DMS53 (cell line): Measurements from ENCODE around the gene PSMB7.

Experiments
- DNase-seq: peaks from one replicate; lab custom pipeline; 2025; lab: John Stamatoyannopoulos, UW

The PSMB7 gene

GRCh38 chr9:124415102-124415851 is at the start of gene PSMB7:
TSS of gene PSMB7 (minus strand) at chr9:124415442. CDS start at chr9:124415425, 17 bp downstream.
- DNase-seq: peak; percentile 99

DNA sequence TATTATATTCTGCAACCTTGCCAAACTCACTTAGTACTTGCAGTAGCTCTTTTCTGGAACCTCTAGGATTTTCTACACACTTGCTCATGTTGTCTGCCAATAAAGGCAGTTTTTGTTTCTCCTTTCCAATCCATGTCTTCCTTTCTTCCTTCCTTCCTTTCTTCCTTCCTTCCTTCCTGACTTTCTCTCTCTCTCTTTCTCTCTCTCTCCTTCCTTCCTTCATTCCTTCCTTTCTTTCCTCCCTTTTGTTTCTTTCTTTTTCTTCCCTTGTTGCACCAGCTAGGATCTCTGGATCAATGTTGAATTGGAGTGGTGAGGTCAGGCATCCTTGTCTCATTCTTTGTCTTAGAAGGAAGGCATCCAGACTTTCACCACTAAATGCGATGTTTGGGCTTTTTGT is 47.5 kb upstream of the PSMB7 start:
- no peak for DNase-seq

GRCh38 chr9:124458441-124458840 is 43.2 kb upstream of the PSMB7 start:
- no peak for DNase-seq

- DNase-seq: no peak
Observed at GRCh38 chr9:124457887-124458431, 42.7 kb upstream of the PSMB7 start.

DNA sequence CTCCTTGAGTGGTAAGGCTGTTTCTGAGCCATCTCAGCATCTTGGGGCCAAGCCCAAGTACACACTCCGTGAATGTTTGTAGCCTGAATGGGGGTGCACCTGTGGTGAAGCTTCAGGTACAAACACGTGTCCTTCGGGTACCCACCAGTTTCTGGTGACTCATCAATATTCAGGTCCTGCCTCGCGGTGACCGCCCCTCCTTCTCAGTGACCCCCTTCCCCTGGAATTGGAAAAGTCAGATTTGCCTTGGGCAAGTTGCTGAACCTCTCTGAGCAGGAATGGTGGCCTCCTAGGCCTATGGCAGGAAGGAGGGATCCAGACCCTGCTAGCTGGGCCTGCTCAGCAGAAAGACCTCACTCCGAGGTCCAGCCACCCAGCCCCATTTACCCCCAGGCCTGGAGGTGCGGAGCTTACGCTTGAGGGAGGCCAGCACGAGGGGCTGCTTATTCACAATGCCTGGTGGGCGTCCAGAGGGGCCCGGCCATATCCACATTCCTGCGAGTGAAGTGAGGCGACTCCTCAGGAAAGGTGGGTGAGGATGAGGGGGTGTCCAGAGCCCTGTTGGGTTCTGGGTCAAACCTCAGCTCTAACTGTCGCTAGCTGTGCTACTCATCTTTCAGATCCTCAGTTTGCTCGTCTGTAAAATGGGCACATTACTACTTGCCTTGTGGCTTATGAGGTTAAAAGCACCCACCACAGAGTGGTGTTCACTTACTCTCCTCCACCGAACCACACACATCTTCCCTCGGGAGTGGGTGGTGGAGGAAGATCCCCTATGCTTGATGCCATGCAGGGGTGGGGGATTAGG is 42.0 kb upstream of the PSMB7 start:
- no peak for DNase-seq

GRCh38 chr9:124456341-124457078 is 41.3 kb upstream of the PSMB7 start:
- DNase-seq: no peak

DNA sequence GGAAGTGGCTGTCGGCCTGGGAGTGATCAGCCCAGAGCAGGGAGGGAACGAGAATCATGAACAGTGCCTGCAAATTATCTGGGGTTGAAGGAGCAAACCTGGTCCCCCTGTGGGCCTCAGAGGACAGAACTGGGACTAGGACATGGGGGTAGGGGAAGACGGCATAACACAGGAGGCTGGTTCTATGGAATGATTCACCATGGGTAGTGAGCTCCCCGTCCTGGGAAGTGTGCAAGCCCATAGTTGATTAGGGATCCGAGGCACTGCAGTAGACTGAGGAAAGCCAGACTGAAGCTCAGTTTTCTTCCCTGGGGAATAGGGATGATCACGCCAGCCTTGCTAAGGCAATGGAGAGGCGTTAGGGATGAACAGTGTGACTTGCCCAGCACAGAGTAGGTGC is 40.6 kb upstream of the PSMB7 start:
- DNase-seq: no peak

- DNase-seq: no peak
Observed at GRCh38 chr9:124454791-124455443, 39.7 kb upstream of the PSMB7 start.

DNA sequence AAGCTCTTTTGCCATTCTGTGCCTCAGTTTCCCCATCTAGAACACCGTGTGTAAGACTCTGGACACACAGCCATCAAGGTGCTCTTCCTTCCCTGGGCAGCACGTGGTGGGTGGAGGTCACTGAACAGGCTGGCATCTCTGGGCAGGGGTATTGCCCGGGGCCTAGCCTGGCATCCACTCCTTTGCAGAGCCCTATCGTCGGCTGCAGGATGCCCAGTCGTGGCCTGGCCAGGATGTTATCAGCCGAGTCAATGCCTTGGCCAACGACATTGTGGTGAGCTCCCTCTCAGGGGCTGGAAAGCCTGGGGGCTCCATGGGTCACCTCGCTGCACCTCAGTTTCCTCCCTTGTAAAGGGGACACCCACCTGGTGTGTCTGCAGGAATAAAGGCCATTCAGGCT is 39.1 kb upstream of the PSMB7 start:
- no peak for DNase-seq

GRCh38 chr9:124453586-124454191 is 38.4 kb upstream of the PSMB7 start:
- DNase-seq: peak; percentile 63

- peak; percentile 63 for DNase-seq
Observed at GRCh38 chr9:124452841-124453585, 37.8 kb upstream of the PSMB7 start.

GRCh38 chr9:124452326-124452725 is 37.1 kb upstream of the PSMB7 start:
- no peak for DNase-seq

GRCh38 chr9:124450931-124451661 is 35.9 kb upstream of the PSMB7 start:
- peak; percentile 61 for DNase-seq

- DNase-seq: peak; percentile 71
Observed at GRCh38 chr9:124450241-124450924, 35.1 kb upstream of the PSMB7 start, which contains the start of gene ADGRD2. TSS of gene ADGRD2 (plus strand) at chr9:124450451. CDS start at chr9:124451667, 1,216 bp downstream.

- no peak for DNase-seq
Observed at GRCh38 chr9:124449381-124450151, 34.3 kb upstream of the PSMB7 start.

DNA sequence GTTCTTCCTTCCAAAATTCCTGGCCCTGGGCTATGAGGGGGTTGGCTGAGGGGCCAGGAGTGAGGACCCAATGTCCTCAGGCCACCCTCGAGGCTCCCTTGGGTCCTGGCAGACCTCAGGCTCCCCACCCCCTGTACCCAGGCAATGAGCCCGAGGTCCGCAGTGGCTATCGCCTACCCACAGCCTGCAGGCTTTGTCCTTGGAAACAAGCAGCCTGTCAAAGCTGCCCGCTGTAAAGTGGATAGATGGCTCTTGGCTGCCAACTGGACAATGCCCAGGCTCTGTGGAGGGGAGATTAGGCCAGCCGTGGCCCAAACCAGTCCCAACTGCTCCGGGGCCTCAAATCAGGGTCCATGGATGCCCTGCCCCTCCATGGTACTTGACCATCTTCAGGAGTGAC is 32.8 kb upstream of the PSMB7 start:
- no peak for DNase-seq

DNA sequence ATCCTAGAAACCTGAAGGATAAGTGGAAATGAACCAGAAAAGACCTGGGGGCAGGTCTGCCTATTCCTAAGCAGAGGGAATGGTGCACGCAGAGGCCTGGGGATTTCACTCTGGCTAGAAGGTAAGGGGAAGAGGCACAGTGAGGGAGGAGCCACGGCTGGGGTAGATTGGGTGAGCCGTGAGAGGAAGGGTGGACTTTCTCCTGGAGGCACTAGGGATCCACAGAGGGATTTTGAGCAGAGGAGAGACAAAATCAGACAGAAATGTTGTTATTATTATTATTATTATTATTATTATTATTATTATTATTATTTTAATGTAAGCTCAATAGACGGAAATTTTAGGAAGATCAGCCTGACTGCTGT is 32.0 kb upstream of the PSMB7 start:
- DNase-seq: no peak

DNA sequence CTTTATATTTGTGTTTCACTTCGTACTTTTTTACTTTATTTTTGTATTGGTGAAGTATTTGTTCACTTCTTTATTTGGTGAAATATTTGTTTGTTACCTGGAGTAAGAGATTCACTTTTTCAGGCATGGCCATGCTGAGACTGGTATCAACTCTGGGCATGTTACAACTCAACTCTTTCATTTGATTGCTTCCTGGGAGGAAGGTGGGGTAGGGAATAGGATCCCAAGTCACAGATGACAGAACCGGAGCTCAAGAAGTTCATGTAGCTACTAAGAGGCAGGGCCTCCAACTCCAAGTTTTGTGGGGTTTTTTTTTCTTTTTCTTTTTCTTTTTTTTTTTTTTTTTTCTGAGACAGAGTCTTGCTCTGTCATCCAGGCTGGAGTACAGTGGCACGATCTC is 28.9 kb upstream of the PSMB7 start:
- DNase-seq: no peak

- no peak for DNase-seq
Observed at GRCh38 chr9:124443625-124444024, 28.4 kb upstream of the PSMB7 start.
